Esophagus squamous epithelium (tissue), 4 donors: Measurements from ENCODE around the gene PRDM5.

Experiments
- POLR2A ChIP-seq, 4 donors: fragments of 450-650 bp; IDR thresholded peaks; one replicate each; pipeline ENCODE4 v1.6.1; 2017; ENCODE audit warnings: antibody characterized with exemption in 4 of 4, mild to moderate bottlenecking in 4 of 4, moderate library complexity in 3 of 4
- TF ChIP-seq, protein P1 (sequence below), 6 experiments: fragments of 450-650 bp in 4 of 6; fragments of 200-600 bp in 2 of 6; sonication (generic) in 2 of 6; IDR thresholded peaks; one replicate each; pipeline ENCODE4 v1.5.1; 2016 to 2019; ENCODE audit warnings: antibody characterized with exemption in 6 of 6, mild to moderate bottlenecking in 4 of 6, moderate library complexity in 4 of 6

DNA sequence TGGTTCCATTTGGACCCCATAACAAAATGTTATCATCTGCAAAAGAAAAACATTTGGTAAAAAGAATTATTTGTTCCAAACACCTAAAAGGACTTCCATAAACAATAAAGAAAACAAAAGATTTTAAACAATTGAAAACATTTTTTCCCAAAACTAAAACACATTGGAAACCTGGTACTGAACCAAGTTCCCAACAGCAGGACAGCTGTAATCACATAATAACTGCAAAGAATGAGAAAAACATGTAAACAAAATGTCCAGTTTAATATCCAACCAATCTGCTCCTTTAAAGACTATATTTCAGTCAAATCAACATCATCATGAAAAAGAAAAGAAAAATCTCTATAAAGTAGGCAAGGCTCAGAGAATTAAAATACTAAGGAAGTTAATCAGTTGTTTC, 36.3 kb downstream of the PRDM5 start:
- no peak for TF ChIP-seq POLR2A (IDR thresholded peaks at IDR 0.05)
- TF ChIP-seq, protein P1, sequence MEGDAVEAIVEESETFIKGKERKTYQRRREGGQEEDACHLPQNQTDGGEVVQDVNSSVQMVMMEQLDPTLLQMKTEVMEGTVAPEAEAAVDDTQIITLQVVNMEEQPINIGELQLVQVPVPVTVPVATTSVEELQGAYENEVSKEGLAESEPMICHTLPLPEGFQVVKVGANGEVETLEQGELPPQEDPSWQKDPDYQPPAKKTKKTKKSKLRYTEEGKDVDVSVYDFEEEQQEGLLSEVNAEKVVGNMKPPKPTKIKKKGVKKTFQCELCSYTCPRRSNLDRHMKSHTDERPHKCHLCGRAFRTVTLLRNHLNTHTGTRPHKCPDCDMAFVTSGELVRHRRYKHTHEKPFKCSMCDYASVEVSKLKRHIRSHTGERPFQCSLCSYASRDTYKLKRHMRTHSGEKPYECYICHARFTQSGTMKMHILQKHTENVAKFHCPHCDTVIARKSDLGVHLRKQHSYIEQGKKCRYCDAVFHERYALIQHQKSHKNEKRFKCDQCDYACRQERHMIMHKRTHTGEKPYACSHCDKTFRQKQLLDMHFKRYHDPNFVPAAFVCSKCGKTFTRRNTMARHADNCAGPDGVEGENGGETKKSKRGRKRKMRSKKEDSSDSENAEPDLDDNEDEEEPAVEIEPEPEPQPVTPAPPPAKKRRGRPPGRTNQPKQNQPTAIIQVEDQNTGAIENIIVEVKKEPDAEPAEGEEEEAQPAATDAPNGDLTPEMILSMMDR (IDR thresholded peaks at IDR 0.05): no peak
